ENCODE measurements around the gene ACLY. TPM values are rescaled to one million over a fixed set of nuclear protein-coding genes. Genes with fewer than 3 reads are reported as not detected.

ACLY gene
- total and polyA plus RNA-seq, 11 donors, result 8.3 to 55.5 (median 34.7) TPM

GRCh38 chr17:41868568-41868967 is 50.2 kb downstream of the ACLY start:
- peaks cover 0 to 13% (median 8%) of the 10 kb centered on the region in 12 donors for H3K4me1 ChIP-seq
- intact Hi-C loops (cut with DNase I), result no loop called here
- H3K9me3 ChIP-seq, result no peaks in the 10 kb centered on the region
- H3K27ac ChIP-seq, result no peak overlapping the region
- no peak for DNase-seq
- no peak for ATAC-seq
- peaks cover 0 to 72% (median 66%) of the 10 kb centered on the region in 9 donors for H3K36me3 ChIP-seq
- no peak for TF ChIP-seq CTCF (IDR thresholded peaks at IDR 0.05)
- no peak for TF ChIP-seq POLR2A (IDR thresholded peaks at IDR 0.05)
- 69 to 80% (median 77%) methylated on average over 3 of the region's 3 CpGs for WGBS, 4 donors
- no peak overlapping the region for H3K4me3 ChIP-seq
- H3K27me3 ChIP-seq, result no peaks in the 10 kb centered on the region

- Histone ChIP-seq H3K27ac (peak overlapping the region in 11 of 12 donors; percentile 55 to 95 (median 91)), H3K9me3 (no peaks in the 10 kb centered on the region), H3K36me3 (peaks cover 0 to 43% (median 38%) of the 10 kb centered on the region in 9 donors), H3K4me1 (peaks cover 0 to 43% (median 25%) of the 10 kb centered on the region in 12 donors), H3K4me3 (peak overlapping the region in 11 of 12 donors; percentile 77 to 100 (median 96)), H3K27me3 (no peaks in the 10 kb centered on the region)
- DNase-seq, result no peak
- 1 to 2% (median 1%) methylated on average over 7 to 10 of the region's 10 CpGs for WGBS, 4 donors
- no peak for ATAC-seq
- TF ChIP-seq CTCF (IDR thresholded peaks at IDR 0.05) (peak in 3 of 12 donors; percentile 0 to 10 (median 7)), POLR2A (IDR thresholded peaks at IDR 0.05) (no peak)
- intact Hi-C loops (cut with DNase I), result loop anchor here in 1 of 10 donors (2.0 kb wide), 1 partner anchor 51 kb away; no protein-coding TSS in a partner anchor
These were observed 53.2 kb downstream of the ACLY start for GRCh38 chr17:41865596-41865893.

GRCh38 chr17:41864836-41865595 is 53.7 kb downstream of the ACLY start, which contains the start of gene KLHL11:
KLHL11 (minus strand) TSS chr17:41865423; CDS start chr17:41865370, 53 bp downstream.
- peak; percentile 89 to 92 (median 91) for DNase-seq
- Histone ChIP-seq H3K36me3 (peaks cover 0 to 38% (median 33%) of the 10 kb centered on the region in 9 donors), H3K27me3 (no peaks in the 10 kb centered on the region), H3K27ac (peak within 1 kb of the TSS; percentile 75 to 95 (median 90)), H3K4me3 (peak within 1 kb of the TSS; percentile 77 to 100 (median 96)), H3K9me3 (no peaks in the 10 kb centered on the region), H3K4me1 (peaks cover 0 to 48% (median 28%) of the 10 kb centered on the region in 12 donors)
- TF ChIP-seq POLR2A (IDR thresholded peaks at IDR 0.05) (peak; percentile 82 to 97), CTCF (IDR thresholded peaks at IDR 0.05) (peak in 4 of 12 donors; percentile 30 to 39 (median 34))
- 0 to 2% (median 0%) methylated on average over 30 to 90 of the region's 90 CpGs for WGBS, 4 donors
- intact Hi-C loops (cut with DNase I), result loop anchor here in 1 of 10 donors (2.0 kb wide), 1 partner anchor 52 kb away; no protein-coding TSS in a partner anchor
- peak; percentile 92 to 99 (median 98) for ATAC-seq

- H3K27me3 ChIP-seq, result no peaks in the 10 kb centered on the region
- H3K4me1 ChIP-seq, result peaks cover 0 to 52% (median 32%) of the 10 kb centered on the region in 12 donors
- peaks cover 0 to 32% (median 27%) of the 10 kb centered on the region in 9 donors for H3K36me3 ChIP-seq
- H3K9me3 ChIP-seq, result no peaks in the 10 kb centered on the region
- ATAC-seq (peak in 2 of 4 donors; percentile 52 to 55), DNase-seq (no peak)
- 0 to 1% (median 0%) methylated on average over 25 of the region's 25 CpGs for WGBS, 4 donors
- H3K4me3 ChIP-seq, result peak overlapping the region; percentile 77 to 100 (median 96)
- TF ChIP-seq POLR2A (IDR thresholded peaks at IDR 0.05) (no peak), CTCF (IDR thresholded peaks at IDR 0.05) (no peak)
- peak overlapping the region in 10 of 12 donors; percentile 84 to 95 (median 92) for H3K27ac ChIP-seq
- intact Hi-C loops (cut with DNase I), result loop anchor here in 1 of 10 donors (2.0 kb wide), 1 partner anchor 52 kb away; no protein-coding TSS in a partner anchor
These were observed 54.3 kb downstream of the ACLY start for GRCh38 chr17:41864498-41864835.

Data from heart left ventricle (tissue), 16 donors.